A549 treated with RU486 at 1 μM for 4 hours (cell line): ENCODE results near the gene RNU1-1. TPM values are rescaled to one million over a fixed set of nuclear protein-coding genes. Genes with fewer than 3 reads are reported as not detected.

Source experiments
- total RNA-seq: library from RNA; stranded (reverse); fragments of 200-300 nt; extraction: Qiagen RNA extraction; gene quantifications from 5 replicates; pipeline ENCODE4 v1.2.3, GENCODE V29; 2022; ENCODE audit warnings: low read depth

RNU1-1 gene
- total RNA-seq: 5.0 TPM in 1 of 5 replicates, not detected in the others

DNA sequence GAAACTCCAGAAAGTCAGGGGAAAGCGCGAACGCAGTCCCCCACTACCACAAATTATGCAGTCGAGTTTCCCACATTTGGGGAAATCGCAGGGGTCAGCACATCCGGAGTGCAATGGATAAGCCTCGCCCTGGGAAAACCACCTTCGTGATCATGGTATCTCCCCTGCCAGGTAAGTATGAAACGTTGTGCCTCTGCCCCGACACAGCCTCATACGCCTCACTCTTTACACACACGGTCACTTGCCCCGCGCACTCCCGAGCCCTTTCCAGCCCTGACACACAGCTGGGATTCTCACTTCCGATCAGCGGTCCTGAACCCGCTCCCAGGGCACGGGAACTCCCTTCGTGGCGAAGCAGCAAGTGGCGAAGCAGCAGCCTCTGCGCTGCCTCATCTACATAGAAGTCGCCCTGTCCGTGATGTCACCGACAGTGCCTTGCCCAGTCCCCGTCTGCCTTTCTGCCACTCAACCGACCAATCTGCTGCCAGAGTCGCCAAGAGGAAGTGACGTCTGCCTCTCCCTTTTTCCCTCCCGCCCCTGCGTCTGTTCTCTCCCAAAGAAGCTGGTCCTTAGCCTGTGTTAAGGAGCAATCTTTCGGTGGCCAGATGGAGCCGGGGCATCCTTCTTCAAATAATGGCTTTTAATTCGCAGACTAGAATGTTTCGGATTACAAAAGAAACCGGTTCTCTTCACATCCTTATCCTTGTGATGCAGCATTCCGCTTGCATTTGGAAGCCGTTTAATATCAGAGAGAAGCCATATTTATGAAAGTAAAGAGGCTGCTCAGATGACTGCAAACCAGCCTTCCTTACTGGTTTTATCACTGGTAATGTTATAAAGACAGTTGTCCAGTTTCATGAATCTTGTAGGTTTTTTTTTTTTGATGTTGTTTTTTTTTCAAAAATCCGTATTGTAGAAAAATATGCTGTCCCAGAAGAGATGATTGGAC lies at the start of gene RNU1-1:
TSS of gene RNU1-1 (minus strand) at position 179 of the 949 bp plus-strand sequence.

Other genes with a start within 250 kb of the RNU1-1 start
- gene FBXO42, start 161.8 kb downstream of the RNU1-1 start, total RNA-seq: 8.8 to 10.9 TPM (median 8.8 TPM) in 5 replicates
- gene SZRD1, start 147.0 kb downstream of the RNU1-1 start, total RNA-seq: 71.9 to 95.4 TPM (median 92.9 TPM) in 5 replicates
- 0.09 TPM in 1 of 5 replicates, not detected in the others for gene SPATA21, start 76.9 kb downstream of the RNU1-1 start, total RNA-seq
- 38.4 to 42.1 TPM (median 39.5 TPM) in 5 replicates for gene NECAP2, start 73.6 kb downstream of the RNU1-1 start, total RNA-seq
- 13.5 to 23.7 TPM (median 19.9 TPM) in 5 replicates for gene NBPF1, start 99.3 kb upstream of the RNU1-1 start, total RNA-seq
- 5.0 TPM in 1 of 5 replicates, not detected in the others for gene RNU1-3, start 152.7 kb upstream of the RNU1-1 start, total RNA-seq
- 5.0 TPM in 1 of 5 replicates, not detected in the others for gene RNU1-4, start 226.2 kb upstream of the RNU1-1 start, total RNA-seq